Naive B cell (primary cell): Measurements from ENCODE around the gene GNA14. TPM values are rescaled to one million over a fixed set of nuclear protein-coding genes. Genes with fewer than 3 reads are reported as not detected.
A peak's percentile ranks its signal among the peaks of the same experiment; 100 is the strongest.

Source experiments
- ATAC-seq, 2 donors: fragments of 150-1000 bp; cut with Tn5 transposase; 2 replicates each; pipeline ENCODE4 v1.10.0; 2021; ENCODE audit warnings: low read depth in 2 of 2, mild to moderate bottlenecking in 2 of 2, moderate library complexity in 2 of 2
- DNase-seq: peaks from one replicate; pipeline ENCODE4 v3.0.0; 2022
- H3K27ac Mint-ChIP-seq, 6 donors: one replicate each; pipeline ENCODE4 v1.8.0; 2020 to 2022; ENCODE audit warnings: mild to moderate bottlenecking in 6 of 6, mixed read lengths in 6 of 6, moderate library complexity in 5 of 6, inconsistent platforms in 2 of 6
- H3K27me3 Mint-ChIP-seq, 3 donors: one replicate each; pipeline ENCODE4 v1.8.0; 2021 to 2022; ENCODE audit warnings: mixed read lengths in 3 of 3, mild to moderate bottlenecking in 1 of 3
- H3K36me3 Mint-ChIP-seq, 2 donors: one replicate each; pipeline ENCODE4 v1.8.0; 2020 to 2022; ENCODE audit warnings: mixed read lengths in 2 of 2, inconsistent platforms in 1 of 2, mild to moderate bottlenecking in 1 of 2
- H3K4me1 Mint-ChIP-seq, 3 donors: one replicate each; pipeline ENCODE4 v1.8.0; 2020 to 2022; ENCODE audit warnings: mixed read lengths in 3 of 3, inconsistent platforms in 1 of 3, mild to moderate bottlenecking in 1 of 3, moderate library complexity in 1 of 3
- H3K4me3 Mint-ChIP-seq, 8 donors: one replicate each; pipeline ENCODE4 v1.8.0; 2020 to 2022; ENCODE audit warnings: mild to moderate bottlenecking in 8 of 8, mixed read lengths in 8 of 8, moderate library complexity in 8 of 8, inconsistent platforms in 2 of 8
- H3K9me3 Mint-ChIP-seq, 7 donors: one replicate each; pipeline ENCODE4 v1.8.0; 2020 to 2022; ENCODE audit warnings: mixed read lengths in 7 of 7, mild to moderate bottlenecking in 5 of 7, inconsistent platforms in 2 of 7, moderate library complexity in 1 of 7
- polyA plus RNA-seq, 6 donors: library from polyadenylated mRNA; unstranded; fragments of 300-500 nt; fragmentation: Illumina TruSeq; gene quantifications; one replicate each; pipeline ENCODE4 v1.2.3, GENCODE V29; 2021; ENCODE audit warnings: low read depth in 6 of 6

The GNA14 gene
- polyA plus RNA-seq, 6 donors from 2014 or later, result not detected

- Mint-ChIP-seq H3K4me1 (peaks cover 0 to 6% (median 5%) of the 10 kb centered on the region in 3 donors), H3K36me3 (peaks cover 0 to 9% of the 10 kb centered on the region in 2 donors), H3K9me3 (peaks cover 5 to 22% (median 10%) of the 10 kb centered on the region in 7 donors), H3K4me3 (no peak overlapping the region), H3K27me3 (no peaks in the 10 kb centered on the region), H3K27ac (no peak overlapping the region)
- no peak for DNase-seq
- no peak for ATAC-seq
Observed at GRCh38 chr9:77474936-77475335, 173.2 kb downstream of the GNA14 start.

- Mint-ChIP-seq H3K9me3 (peaks cover 3 to 17% (median 6%) of the 10 kb centered on the region in 7 donors), H3K4me1 (peaks cover 0 to 6% (median 5%) of the 10 kb centered on the region in 3 donors), H3K27ac (no peak overlapping the region), H3K4me3 (no peak overlapping the region), H3K36me3 (peaks cover 0 to 6% of the 10 kb centered on the region in 2 donors), H3K27me3 (peaks cover 0 to 4% (median 0%) of the 10 kb centered on the region in 3 donors)
- no peak for DNase-seq
- ATAC-seq, result no peak
Observed at GRCh38 chr9:77472646-77473045, 175.5 kb downstream of the GNA14 start.

- no peak overlapping the region for H3K27ac Mint-ChIP-seq
- no peak for ATAC-seq
- no peaks in the 10 kb centered on the region for H3K36me3 Mint-ChIP-seq
- H3K4me1 Mint-ChIP-seq, result peaks cover 0 to 5% (median 4%) of the 10 kb centered on the region in 3 donors
- no peak overlapping the region for H3K4me3 Mint-ChIP-seq
- peaks cover 0 to 4% (median 2%) of the 10 kb centered on the region in 3 donors for H3K27me3 Mint-ChIP-seq
- H3K9me3 Mint-ChIP-seq, result peaks cover 0 to 11% (median 2%) of the 10 kb centered on the region in 7 donors
- DNase-seq, result no peak
Observed at GRCh38 chr9:77471572-77471971, 176.6 kb downstream of the GNA14 start.

GRCh38 chr9:77469515-77470231 is 178.4 kb downstream of the GNA14 start:
- no peaks in the 10 kb centered on the region for H3K36me3 Mint-ChIP-seq
- no peak for DNase-seq
- no peak for ATAC-seq
- H3K4me3 Mint-ChIP-seq, result no peak overlapping the region
- no peaks in the 10 kb centered on the region for H3K4me1 Mint-ChIP-seq
- no peak overlapping the region for H3K27ac Mint-ChIP-seq
- peaks cover 0 to 19% (median 2%) of the 10 kb centered on the region in 7 donors for H3K9me3 Mint-ChIP-seq
- H3K27me3 Mint-ChIP-seq, result peaks cover 7 to 13% (median 10%) of the 10 kb centered on the region in 3 donors

GRCh38 chr9:77464661-77465060 is 183.5 kb downstream of the GNA14 start:
- ATAC-seq (no peak), DNase-seq (no peak)
- H3K27me3 Mint-ChIP-seq, result peaks cover 7 to 26% (median 12%) of the 10 kb centered on the region in 3 donors
- H3K4me3 Mint-ChIP-seq, result no peak overlapping the region
- no peaks in the 10 kb centered on the region for H3K4me1 Mint-ChIP-seq
- H3K9me3 Mint-ChIP-seq, result peaks cover 0 to 8% (median 0%) of the 10 kb centered on the region in 7 donors
- no peaks in the 10 kb centered on the region for H3K36me3 Mint-ChIP-seq
- no peak overlapping the region for H3K27ac Mint-ChIP-seq

GRCh38 chr9:77463151-77463550 is 185.0 kb downstream of the GNA14 start:
- H3K27me3 Mint-ChIP-seq, result peaks cover 7 to 28% (median 9%) of the 10 kb centered on the region in 3 donors
- no peaks in the 10 kb centered on the region for H3K36me3 Mint-ChIP-seq
- no peak overlapping the region for H3K4me3 Mint-ChIP-seq
- peaks cover 0 to 8% (median 0%) of the 10 kb centered on the region in 7 donors for H3K9me3 Mint-ChIP-seq
- DNase-seq (no peak), ATAC-seq (no peak)
- peaks cover under 1 to 2% (median 2%) of the 10 kb centered on the region in 3 donors for H3K4me1 Mint-ChIP-seq
- no peak overlapping the region for H3K27ac Mint-ChIP-seq

GRCh38 chr9:77462066-77462465 is 186.1 kb downstream of the GNA14 start:
- H3K9me3 Mint-ChIP-seq, result peaks cover 0 to 8% (median 0%) of the 10 kb centered on the region in 7 donors

GRCh38 chr9:77460938-77461337 is 187.2 kb downstream of the GNA14 start:
- Mint-ChIP-seq H3K9me3 (peaks cover 0 to 4% (median 0%) of the 10 kb centered on the region in 7 donors), H3K4me1 (peaks cover 8 to 11% (median 8%) of the 10 kb centered on the region in 3 donors), H3K4me3 (no peak overlapping the region), H3K27me3 (peaks cover 1 to 32% (median 12%) of the 10 kb centered on the region in 3 donors), H3K36me3 (no peaks in the 10 kb centered on the region), H3K27ac (no peak overlapping the region)
- DNase-seq (no peak), ATAC-seq (no peak)

More at GRCh38 chr9:77462066-77462465, 186.1 kb downstream of the GNA14 start:
- ATAC-seq (no peak), DNase-seq (no peak)
- Mint-ChIP-seq H3K4me1 (peaks cover 5 to 8% (median 7%) of the 10 kb centered on the region in 3 donors), H3K36me3 (no peaks in the 10 kb centered on the region), H3K27me3 (peaks cover 7 to 34% (median 12%) of the 10 kb centered on the region in 3 donors), H3K4me3 (no peak overlapping the region), H3K27ac (no peak overlapping the region)

GRCh38 chr9:77457916-77458592 is 190.1 kb downstream of the GNA14 start:
- Mint-ChIP-seq H3K4me1 (peaks cover 13 to 17% (median 14%) of the 10 kb centered on the region in 3 donors), H3K27me3 (peaks cover 0 to 23% (median 7%) of the 10 kb centered on the region in 3 donors), H3K9me3 (no peaks in the 10 kb centered on the region), H3K27ac (peak overlapping the region in 2 of 6 donors; percentile 16 to 35), H3K36me3 (no peaks in the 10 kb centered on the region), H3K4me3 (no peak overlapping the region)
- ATAC-seq (peak; percentile 74 to 78), DNase-seq (peak; percentile 43)

- no peaks in the 10 kb centered on the region for H3K36me3 Mint-ChIP-seq
- H3K27ac Mint-ChIP-seq, result no peak overlapping the region
- H3K4me3 Mint-ChIP-seq, result no peak overlapping the region
- peak; percentile 56 to 64 for ATAC-seq
- H3K27me3 Mint-ChIP-seq, result peaks cover 0 to 23% (median 7%) of the 10 kb centered on the region in 3 donors
- peak; percentile 48 for DNase-seq
- H3K4me1 Mint-ChIP-seq, result peaks cover 13 to 17% (median 14%) of the 10 kb centered on the region in 3 donors
- no peaks in the 10 kb centered on the region for H3K9me3 Mint-ChIP-seq
Observed at GRCh38 chr9:77456829-77457437, 191.2 kb downstream of the GNA14 start.

GRCh38 chr9:77455312-77455927 is 192.7 kb downstream of the GNA14 start:
- DNase-seq, result no peak
- Mint-ChIP-seq H3K9me3 (peaks cover 0 to 3% (median 0%) of the 10 kb centered on the region in 7 donors), H3K27me3 (peaks cover 0 to 25% (median 7%) of the 10 kb centered on the region in 3 donors), H3K27ac (no peak overlapping the region), H3K4me1 (peaks cover 13 to 17% (median 14%) of the 10 kb centered on the region in 3 donors), H3K36me3 (no peaks in the 10 kb centered on the region), H3K4me3 (no peak overlapping the region)
- ATAC-seq, result no peak

GRCh38 chr9:77454663-77455062 is 193.5 kb downstream of the GNA14 start:
- DNase-seq, result no peak
- H3K27ac Mint-ChIP-seq, result no peak overlapping the region
- H3K27me3 Mint-ChIP-seq, result peaks cover 0 to 19% (median 7%) of the 10 kb centered on the region in 3 donors
- H3K4me3 Mint-ChIP-seq, result no peak overlapping the region
- peaks cover 13 to 17% (median 14%) of the 10 kb centered on the region in 3 donors for H3K4me1 Mint-ChIP-seq
- ATAC-seq, result no peak
- no peaks in the 10 kb centered on the region for H3K36me3 Mint-ChIP-seq
- H3K9me3 Mint-ChIP-seq, result peaks cover 0 to 3% (median 0%) of the 10 kb centered on the region in 7 donors
